ENCODE measurements around the gene FADS3. TPM values are rescaled to one million over a fixed set of nuclear protein-coding genes. Genes with fewer than 3 reads are reported as not detected.

Gene FADS3
- total and polyA plus RNA-seq, 9 of the 15 experiments (the other 6 are each of a cell fraction or from before 2014, with no cell fraction given), result 0.97 to 148 (median 92.7) TPM

- TF ChIP-seq EP400 (IDR thresholded peaks at IDR 0.05) (peak; percentile 65; the same call in 1 of the 2 replicates), PKNOX1 (IDR thresholded peaks at IDR 0.05) (no peak; the same call in 1 of the 2 replicates), CCAR2 (IDR thresholded peaks at IDR 0.05; ENCODE audit: low read depth, low read length) (no peak), CTCF (IDR thresholded peaks at IDR 0.05 in 2 of 3, conservative IDR thresholded peaks at IDR 0.05 in 1 of 3; ENCODE audit: insufficient read depth in 2 of 3, low read depth in 1 of 3, low read length in 3 of 3) (no peak), MBD1 (CRISPR knock-in tag; IDR thresholded peaks at IDR 0.05) (no peak), HSF4 (CRISPR knock-in tag; IDR thresholded peaks at IDR 0.05; ENCODE audit: borderline replicate concordance) (no peak), CBX2 (IDR thresholded peaks at IDR 0.05; ENCODE audit: insufficient read depth, low read length, poor library complexity, severe bottlenecking) (no peak), POLR2H (tag; IDR thresholded peaks at IDR 0.05; ENCODE audit: low read depth) (no peak), ZNF408 (CRISPR knock-in tag; IDR thresholded peaks at IDR 0.05; ENCODE audit: low read depth) (no peak), MECOM (CRISPR knock-in tag; IDR thresholded peaks at IDR 0.05) (peak; percentile 91), CREBBP (IDR thresholded peaks at IDR 0.05; ENCODE audit: low read depth, low read length) (no peak), ARID4B (CRISPR knock-in tag; IDR thresholded peaks at IDR 0.05) (peak; percentile 78), ZNF311 (CRISPR knock-in tag; IDR thresholded peaks at IDR 0.05) (no peak), MCM2 (IDR thresholded peaks at IDR 0.05; ENCODE audit: low read depth) (no peak), GABPB1 (CRISPR knock-in tag; IDR thresholded peaks at IDR 0.05) (no peak)
These were observed 28.6 kb upstream of the FADS3 start (continued) for GRCh38 chr11:61919705-61920631.

Data from K562 (cell line).